Measurements from ENCODE around the gene BMP5. TPM values are rescaled to one million over a fixed set of nuclear protein-coding genes. Genes with fewer than 3 reads are reported as not detected.

The BMP5 gene
- total and polyA plus RNA-seq, 9 of the 15 experiments (the other 6 are each of a cell fraction or from before 2014, with no cell fraction given), result not detected

DNA sequence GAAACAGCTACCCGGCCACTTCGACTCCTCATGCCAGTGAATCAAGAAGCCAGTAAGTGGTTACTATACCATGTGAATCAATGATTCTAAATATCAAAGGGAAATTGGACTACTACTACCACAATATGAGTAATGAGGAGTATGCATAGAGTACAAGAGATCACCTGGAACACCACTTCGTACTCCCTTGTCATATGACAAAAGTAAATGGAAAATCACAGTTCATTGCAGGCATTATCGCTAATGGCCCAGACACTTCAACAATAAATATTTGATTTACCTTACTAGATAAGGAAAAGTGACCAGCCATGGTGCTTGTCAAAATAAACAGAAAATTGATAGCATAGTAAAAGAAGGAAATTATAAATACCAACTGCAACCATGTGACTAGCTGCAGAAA lies 73.1 kb downstream of the BMP5 start (continued):
- no peak for TF ChIP-seq POLR2B (IDR thresholded peaks at IDR 0.05; ENCODE audit: low read depth, partially characterized antibody)

DNA sequence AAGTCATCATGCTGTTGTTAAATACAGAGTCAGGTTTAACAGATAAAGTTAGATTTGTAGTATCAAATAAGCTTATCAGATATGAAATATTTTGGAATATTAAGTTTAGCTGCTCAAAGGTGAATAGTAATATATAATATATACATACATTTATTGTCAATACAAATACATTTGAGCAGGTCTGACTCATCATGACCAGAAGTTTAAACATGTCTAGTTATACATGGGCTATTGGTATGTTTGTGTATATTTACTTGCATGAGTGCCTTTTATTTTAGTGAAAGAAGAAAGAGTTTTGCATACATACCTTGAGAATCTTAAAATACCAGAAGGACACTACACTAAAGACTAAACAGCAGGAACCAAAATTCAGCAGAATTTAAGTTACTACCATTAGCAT lies 76.8 kb downstream of the BMP5 start:
- no peak overlapping the region for H3K4me3 ChIP-seq
- no peak overlapping the region for H3K4me2 ChIP-seq (ENCODE audit: insufficient read depth, low read length)
- no peak overlapping the region for H3K9ac ChIP-seq (ENCODE audit: insufficient read depth in 1 of 2, low read depth in 2 of 2, low read length in 2 of 2)
- H3K9me1 ChIP-seq (ENCODE audit: control insufficient read depth, insufficient read depth, low read length), result no peaks in the 10 kb centered on the region
- FAIRE-seq, result no peak
- no peak overlapping the region for H2AFZ ChIP-seq (ENCODE audit: low read depth, low read length)
- H3K27ac ChIP-seq (ENCODE audit: extremely low read depth, low read depth, low read length), result no peak overlapping the region
- in situ Hi-C loops (cut with MboI) (no loop called here), intact Hi-C loops (cut with micrococcal nuclease) (no loop called here)
- CTCF ChIA-PET (ENCODE audit: low intra/inter-chr PET ratio), result no interaction called here
- H4K20me1 ChIP-seq (replicated peaks; ENCODE audit: control insufficient read depth, insufficient read depth, low read length), result no peaks in the 10 kb centered on the region
- H3K36me3 ChIP-seq (ENCODE audit: control insufficient read depth, insufficient read depth, low read length), result no peaks in the 10 kb centered on the region
- no peaks in the 10 kb centered on the region for H3K9me3 ChIP-seq (replicated peaks; ENCODE audit: control insufficient read depth, insufficient read depth, low read depth, low read length)
- POLR2A ChIA-PET, result no interaction called here
- H3K27me3 ChIP-seq (ENCODE audit: control insufficient read depth in 2 of 2, insufficient read depth in 2 of 2, low read length in 2 of 2), result no peaks in the 10 kb centered on the region
- BruUV-seq (replicated peaks), result no TSS peak
- H3K79me2 ChIP-seq (ENCODE audit: control insufficient read depth, insufficient read depth, low read length), result no peaks in the 10 kb centered on the region
- H3K4me1 ChIP-seq (replicated peaks in 1 of 2; ENCODE audit: control insufficient read depth in 2 of 2, insufficient read depth in 2 of 2, low read length in 2 of 2), result no peaks in the 10 kb centered on the region
- DNase-seq (ENCODE audit: extremely low read depth in 1 of 4, low spot score in 3 of 4), result no peak
- ATAC-seq, result no peak
- TF ChIP-seq GTF3C2 (IDR thresholded peaks at IDR 0.05; ENCODE audit: borderline replicate concordance, extremely low read depth, insufficient read length) (no peak), BRF1 (IDR thresholded peaks at IDR 0.05; ENCODE audit: borderline replicate concordance, extremely low read depth, insufficient read length) (no peak), PRPF4 (IDR thresholded peaks at IDR 0.05; ENCODE audit: insufficient read depth, low read depth, low read length, poor library complexity, severe bottlenecking) (no peak), NRF1 (conservative IDR thresholded peaks at IDR 0.05 in 1 of 2, IDR thresholded peaks at IDR 0.05 in 1 of 2) (no peak), HEY1 (CRISPR knock-in tag; IDR thresholded peaks at IDR 0.05; ENCODE audit: borderline replicate concordance) (no peak), DPF2 (IDR thresholded peaks at IDR 0.05) (no peak), KDM4B (IDR thresholded peaks at IDR 0.05; ENCODE audit: borderline replicate concordance in 2 of 2, low read depth in 1 of 2) (no peak), CEBPB (tag; IDR thresholded peaks at IDR 0.05) (no peak), ZNF398 (CRISPR knock-in tag; IDR thresholded peaks at IDR 0.05) (no peak), PHF21A (IDR thresholded peaks at IDR 0.05; ENCODE audit: borderline replicate concordance, low read depth) (no peak), MAFG (tag; conservative IDR thresholded peaks at IDR 0.05) (no peak), KLF16 (IDR thresholded peaks at IDR 0.05) (no peak), MCM5 (IDR thresholded peaks at IDR 0.05; ENCODE audit: low read depth) (no peak)
- TF ChIP-seq, protein P1, sequence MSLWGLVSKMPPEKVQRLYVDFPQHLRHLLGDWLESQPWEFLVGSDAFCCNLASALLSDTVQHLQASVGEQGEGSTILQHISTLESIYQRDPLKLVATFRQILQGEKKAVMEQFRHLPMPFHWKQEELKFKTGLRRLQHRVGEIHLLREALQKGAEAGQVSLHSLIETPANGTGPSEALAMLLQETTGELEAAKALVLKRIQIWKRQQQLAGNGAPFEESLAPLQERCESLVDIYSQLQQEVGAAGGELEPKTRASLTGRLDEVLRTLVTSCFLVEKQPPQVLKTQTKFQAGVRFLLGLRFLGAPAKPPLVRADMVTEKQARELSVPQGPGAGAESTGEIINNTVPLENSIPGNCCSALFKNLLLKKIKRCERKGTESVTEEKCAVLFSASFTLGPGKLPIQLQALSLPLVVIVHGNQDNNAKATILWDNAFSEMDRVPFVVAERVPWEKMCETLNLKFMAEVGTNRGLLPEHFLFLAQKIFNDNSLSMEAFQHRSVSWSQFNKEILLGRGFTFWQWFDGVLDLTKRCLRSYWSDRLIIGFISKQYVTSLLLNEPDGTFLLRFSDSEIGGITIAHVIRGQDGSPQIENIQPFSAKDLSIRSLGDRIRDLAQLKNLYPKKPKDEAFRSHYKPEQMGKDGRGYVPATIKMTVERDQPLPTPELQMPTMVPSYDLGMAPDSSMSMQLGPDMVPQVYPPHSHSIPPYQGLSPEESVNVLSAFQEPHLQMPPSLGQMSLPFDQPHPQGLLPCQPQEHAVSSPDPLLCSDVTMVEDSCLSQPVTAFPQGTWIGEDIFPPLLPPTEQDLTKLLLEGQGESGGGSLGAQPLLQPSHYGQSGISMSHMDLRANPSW (CRISPR knock-in tag; IDR thresholded peaks at IDR 0.05), result no peak

All from K562 (cell line).